ENCODE data around the gene TBXAS1. TPM values are rescaled to one million over a fixed set of nuclear protein-coding genes. Genes with fewer than 3 reads are reported as not detected.

The TBXAS1 gene
- total RNA-seq, 1 experiment from 2014 or later = not detected

DNA sequence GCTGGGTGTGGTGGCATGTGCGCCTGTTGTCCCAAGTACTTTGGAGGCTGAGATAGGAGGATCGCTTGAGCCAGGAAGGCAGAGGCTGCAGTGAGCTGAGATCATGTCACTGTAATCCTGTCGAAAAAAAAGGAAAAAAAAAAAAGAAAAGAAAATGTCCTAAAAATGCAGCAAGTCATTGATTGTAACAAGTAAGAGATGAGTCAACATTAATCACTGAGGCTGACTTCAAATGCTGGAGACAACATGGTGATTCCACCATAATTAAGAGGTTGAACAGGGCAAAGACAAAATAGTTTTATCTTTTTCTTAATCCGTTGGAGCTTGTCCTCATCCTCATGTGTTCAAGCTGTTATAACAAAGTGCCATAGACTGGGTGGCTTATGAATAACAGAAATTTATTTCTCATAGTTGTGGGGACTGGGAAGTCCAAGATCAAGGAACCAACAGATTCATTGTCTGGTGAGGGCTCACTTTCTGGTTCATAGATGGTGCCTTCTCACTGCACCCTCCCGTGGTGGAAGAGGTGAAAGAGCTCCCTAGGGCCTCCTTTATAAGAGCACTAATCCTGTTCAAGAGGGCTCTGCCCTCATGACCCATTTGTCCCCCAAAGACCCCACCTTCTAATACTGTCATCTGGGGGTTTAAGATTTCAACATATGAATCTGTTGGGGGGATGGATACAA is 60.3 kb downstream of the TBXAS1 start:
- H3K4me1 ChIP-seq (ENCODE audit: low read length) = no peaks in the 10 kb centered on the region
- H3K4me2 ChIP-seq (ENCODE audit: low read depth, low read length, poor library complexity, severe bottlenecking) = no peak overlapping the region
- H3K9ac ChIP-seq (ENCODE audit: low read length) = no peak overlapping the region
- no peaks in the 10 kb centered on the region for H3K36me3 ChIP-seq (ENCODE audit: insufficient read depth, low read length)
- no peaks in the 10 kb centered on the region for H3K9me3 ChIP-seq (ENCODE audit: low read length)
- H3K27me3 ChIP-seq (ENCODE audit: low read length) = no peaks in the 10 kb centered on the region
- no peak overlapping the region for H3K27ac ChIP-seq (ENCODE audit: low read length)
- no peaks in the 10 kb centered on the region for H4K20me1 ChIP-seq (ENCODE audit: insufficient read depth, low read depth, low read length)
- H3K79me2 ChIP-seq (ENCODE audit: low read length) = no peaks in the 10 kb centered on the region
- H3K9me2 ChIP-seq (replicated peaks; ENCODE audit: insufficient read depth, low read length) = no peaks in the 10 kb centered on the region
- H3K4me3 ChIP-seq (ENCODE audit: low read length) = no peak overlapping the region
- H2AFZ ChIP-seq (ENCODE audit: low read length) = no peak overlapping the region
- DNase-seq = peak; percentile 40

DNA sequence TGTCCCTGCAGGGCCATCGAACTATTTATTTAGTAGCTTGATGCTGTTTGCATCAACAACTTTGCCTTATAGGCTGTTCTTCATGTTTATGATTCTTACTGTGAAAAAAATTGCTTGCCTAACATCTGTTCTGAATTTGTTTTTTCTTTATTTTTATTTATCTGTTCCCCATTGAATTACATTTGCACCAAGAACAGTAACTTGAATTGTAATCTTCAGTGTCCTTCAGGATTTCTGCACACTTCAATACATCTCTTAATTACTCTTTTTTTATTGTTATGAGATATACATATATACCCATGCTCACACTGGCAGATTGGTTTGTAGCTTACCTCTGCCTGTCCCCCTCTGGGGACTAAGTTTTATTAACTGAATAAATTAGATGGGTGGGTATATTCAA is 64.4 kb downstream of the TBXAS1 start:
- H3K9me3 ChIP-seq (ENCODE audit: low read length) = no peaks in the 10 kb centered on the region
- H3K27ac ChIP-seq (ENCODE audit: low read length) = no peak overlapping the region
- H3K4me2 ChIP-seq (ENCODE audit: low read depth, low read length, poor library complexity, severe bottlenecking) = no peak overlapping the region
- H3K9ac ChIP-seq (ENCODE audit: low read length) = no peak overlapping the region
- H3K27me3 ChIP-seq (ENCODE audit: low read length) = no peaks in the 10 kb centered on the region
- H2AFZ ChIP-seq (ENCODE audit: low read length) = no peak overlapping the region
- no peak for DNase-seq
- H3K36me3 ChIP-seq (ENCODE audit: insufficient read depth, low read length) = no peaks in the 10 kb centered on the region
- no peaks in the 10 kb centered on the region for H3K9me2 ChIP-seq (replicated peaks; ENCODE audit: insufficient read depth, low read length)
- H4K20me1 ChIP-seq (ENCODE audit: insufficient read depth, low read depth, low read length) = no peaks in the 10 kb centered on the region
- H3K4me1 ChIP-seq (ENCODE audit: low read length) = peaks cover under 1% of the 10 kb centered on the region; the same call in 1 of the 2 replicates
- no peaks in the 10 kb centered on the region for H3K79me2 ChIP-seq (ENCODE audit: low read length)
- H3K4me3 ChIP-seq (ENCODE audit: low read length) = no peak overlapping the region

DNA sequence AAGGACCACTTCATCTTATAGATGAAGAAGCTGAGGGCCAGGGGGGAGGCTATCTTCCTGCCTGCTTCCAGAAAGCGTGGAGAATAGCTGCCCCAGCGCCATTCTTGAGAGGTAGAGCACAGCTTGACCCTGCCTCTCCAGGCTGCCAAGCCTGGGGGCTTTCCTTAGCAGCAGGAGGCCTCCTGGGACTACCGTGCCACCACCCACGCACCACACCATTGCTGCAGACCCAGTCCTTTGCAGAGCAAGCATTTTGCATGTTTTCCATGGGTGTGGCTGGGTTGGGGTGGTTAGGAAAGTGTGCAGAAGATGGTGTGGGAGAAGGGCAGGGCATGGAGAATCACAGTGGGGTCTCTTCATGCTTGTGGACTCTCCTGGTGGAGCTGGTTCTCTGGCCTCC is 64.9 kb downstream of the TBXAS1 start:
- Histone ChIP-seq H3K9me2 (replicated peaks; ENCODE audit: insufficient read depth, low read length) (no peaks in the 10 kb centered on the region), H3K36me3 (ENCODE audit: insufficient read depth, low read length) (no peaks in the 10 kb centered on the region), H2AFZ (ENCODE audit: low read length) (no peak overlapping the region), H3K9ac (ENCODE audit: low read length) (no peak overlapping the region), H3K9me3 (ENCODE audit: low read length) (no peaks in the 10 kb centered on the region), H3K27ac (ENCODE audit: low read length) (no peak overlapping the region), H3K27me3 (ENCODE audit: low read length) (no peaks in the 10 kb centered on the region), H3K4me2 (ENCODE audit: low read depth, low read length, poor library complexity, severe bottlenecking) (no peak overlapping the region), H3K4me1 (ENCODE audit: low read length) (peaks cover 6% of the 10 kb centered on the region), H4K20me1 (ENCODE audit: insufficient read depth, low read depth, low read length) (no peaks in the 10 kb centered on the region), H3K79me2 (ENCODE audit: low read length) (no peaks in the 10 kb centered on the region), H3K4me3 (ENCODE audit: low read length) (no peak overlapping the region)
- no peak for DNase-seq

GRCh38 chr7:139895141-139895829 is 66.2 kb downstream of the TBXAS1 start:
- H3K27me3 ChIP-seq (ENCODE audit: low read length) = no peaks in the 10 kb centered on the region
- no peaks in the 10 kb centered on the region for H3K79me2 ChIP-seq (ENCODE audit: low read length)

GRCh38 chr7:139896288-139896687 is 67.2 kb downstream of the TBXAS1 start:
- peaks cover 20% of the 10 kb centered on the region for H3K4me1 ChIP-seq (ENCODE audit: low read length)
- H3K79me2 ChIP-seq (ENCODE audit: low read length) = no peaks in the 10 kb centered on the region
- no peaks in the 10 kb centered on the region for H4K20me1 ChIP-seq (ENCODE audit: insufficient read depth, low read depth, low read length)
- H2AFZ ChIP-seq (ENCODE audit: low read length) = no peak overlapping the region
- no peak overlapping the region for H3K4me3 ChIP-seq (ENCODE audit: low read length)
- H3K9me3 ChIP-seq (ENCODE audit: low read length) = no peaks in the 10 kb centered on the region
- DNase-seq = no peak
- H3K36me3 ChIP-seq (ENCODE audit: insufficient read depth, low read length) = no peaks in the 10 kb centered on the region
- H3K27me3 ChIP-seq (ENCODE audit: low read length) = no peaks in the 10 kb centered on the region
- no peak overlapping the region for H3K27ac ChIP-seq (ENCODE audit: low read length)
- H3K9me2 ChIP-seq (replicated peaks; ENCODE audit: insufficient read depth, low read length) = no peaks in the 10 kb centered on the region
- H3K4me2 ChIP-seq (ENCODE audit: low read depth, low read length, poor library complexity, severe bottlenecking) = no peak overlapping the region
- H3K9ac ChIP-seq (ENCODE audit: low read length) = no peak overlapping the region

More at GRCh38 chr7:139895141-139895829, 66.2 kb downstream of the TBXAS1 start:
- Histone ChIP-seq H2AFZ (ENCODE audit: low read length) (no peak overlapping the region), H3K36me3 (ENCODE audit: insufficient read depth, low read length) (no peaks in the 10 kb centered on the region), H3K27ac (ENCODE audit: low read length) (no peak overlapping the region), H4K20me1 (ENCODE audit: insufficient read depth, low read depth, low read length) (no peaks in the 10 kb centered on the region), H3K9me2 (replicated peaks; ENCODE audit: insufficient read depth, low read length) (no peaks in the 10 kb centered on the region), H3K9ac (ENCODE audit: low read length) (no peak overlapping the region), H3K4me3 (ENCODE audit: low read length) (no peak overlapping the region), H3K4me2 (ENCODE audit: low read depth, low read length, poor library complexity, severe bottlenecking) (no peak overlapping the region), H3K9me3 (ENCODE audit: low read length) (no peaks in the 10 kb centered on the region), H3K4me1 (ENCODE audit: low read length) (peaks cover 17% of the 10 kb centered on the region)
- no peak for DNase-seq

DNA sequence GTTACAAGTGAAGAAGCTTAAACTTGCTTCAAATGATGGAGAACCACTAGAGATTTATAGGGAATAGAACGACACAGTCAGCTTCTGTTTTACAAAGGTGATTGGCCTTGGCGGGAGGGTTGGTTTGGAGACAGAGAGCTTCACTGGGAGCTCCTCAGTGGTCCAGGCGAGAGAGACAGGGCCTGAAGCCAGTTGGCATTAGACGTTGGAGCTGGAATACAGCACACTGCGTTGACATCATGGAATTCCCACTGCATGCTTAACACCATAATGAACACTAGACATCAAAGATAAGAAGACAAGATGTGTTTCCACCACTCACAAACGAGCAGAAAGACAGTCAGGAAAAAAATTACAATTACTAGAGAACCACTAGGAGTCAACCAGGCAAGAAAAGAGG is 67.8 kb downstream of the TBXAS1 start:
- Histone ChIP-seq H3K9me2 (replicated peaks; ENCODE audit: insufficient read depth, low read length) (no peaks in the 10 kb centered on the region), H3K27ac (ENCODE audit: low read length) (no peak overlapping the region), H3K4me2 (ENCODE audit: low read depth, low read length, poor library complexity, severe bottlenecking) (no peak overlapping the region), H2AFZ (ENCODE audit: low read length) (no peak overlapping the region), H3K9ac (ENCODE audit: low read length) (no peak overlapping the region), H3K9me3 (ENCODE audit: low read length) (no peaks in the 10 kb centered on the region), H3K36me3 (ENCODE audit: insufficient read depth, low read length) (no peaks in the 10 kb centered on the region), H3K4me1 (ENCODE audit: low read length) (peaks cover 24% of the 10 kb centered on the region), H4K20me1 (ENCODE audit: insufficient read depth, low read depth, low read length) (no peaks in the 10 kb centered on the region), H3K4me3 (ENCODE audit: low read length) (no peak overlapping the region), H3K27me3 (ENCODE audit: low read length) (no peaks in the 10 kb centered on the region), H3K79me2 (ENCODE audit: low read length) (no peaks in the 10 kb centered on the region)
- no peak for DNase-seq

DNA sequence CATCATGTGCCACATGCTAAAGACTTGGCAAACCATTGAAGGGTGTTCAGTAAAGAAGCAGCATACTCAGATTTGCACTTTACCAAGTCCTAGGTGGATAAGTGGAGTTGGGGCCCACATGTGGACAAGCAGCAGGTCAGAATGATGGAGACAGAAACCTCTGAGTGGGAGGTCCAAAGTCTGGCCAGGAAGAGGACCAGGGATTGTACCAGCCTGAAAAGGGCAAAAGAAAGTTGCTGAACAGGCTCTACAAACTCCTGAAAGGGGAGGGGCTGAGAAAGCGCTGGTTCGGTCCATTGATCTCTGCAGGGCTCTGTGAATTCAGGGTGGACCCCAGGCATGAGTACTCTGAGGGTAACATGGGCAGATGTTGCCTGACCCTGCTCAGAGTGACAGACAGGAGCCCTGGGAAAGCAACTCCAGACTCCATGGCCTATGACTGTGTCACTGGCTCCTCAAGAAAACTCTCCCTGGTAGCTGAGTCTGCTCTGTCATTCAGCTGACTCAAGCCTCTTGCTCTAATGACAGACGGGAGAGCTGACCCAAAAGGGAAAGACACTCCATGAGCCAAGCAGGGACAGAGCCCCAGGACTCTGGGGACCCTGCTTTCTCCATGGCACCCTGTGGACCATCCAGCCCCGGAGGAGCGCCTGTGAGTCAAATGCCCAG is 68.5 kb downstream of the TBXAS1 start:
- Histone ChIP-seq H3K79me2 (ENCODE audit: low read length) (no peaks in the 10 kb centered on the region), H3K4me3 (ENCODE audit: low read length) (no peak overlapping the region), H3K27ac (ENCODE audit: low read length) (no peak overlapping the region), H3K4me2 (ENCODE audit: low read depth, low read length, poor library complexity, severe bottlenecking) (no peak overlapping the region), H3K4me1 (ENCODE audit: low read length) (peaks cover 24% of the 10 kb centered on the region), H3K27me3 (ENCODE audit: low read length) (no peaks in the 10 kb centered on the region), H3K9ac (ENCODE audit: low read length) (no peak overlapping the region), H3K9me3 (ENCODE audit: low read length) (no peaks in the 10 kb centered on the region), H3K36me3 (ENCODE audit: insufficient read depth, low read length) (no peaks in the 10 kb centered on the region), H3K9me2 (replicated peaks; ENCODE audit: insufficient read depth, low read length) (no peaks in the 10 kb centered on the region), H4K20me1 (ENCODE audit: insufficient read depth, low read depth, low read length) (no peaks in the 10 kb centered on the region), H2AFZ (ENCODE audit: low read length) (no peak overlapping the region)
- no peak for DNase-seq

- DNase-seq = no peak
- H3K4me3 ChIP-seq (ENCODE audit: low read length) = no peak overlapping the region
- H2AFZ ChIP-seq (ENCODE audit: low read length) = no peak overlapping the region
- no peak overlapping the region for H3K9ac ChIP-seq (ENCODE audit: low read length)
- H3K36me3 ChIP-seq (ENCODE audit: insufficient read depth, low read length) = no peaks in the 10 kb centered on the region
- no peak overlapping the region for H3K27ac ChIP-seq (ENCODE audit: low read length)
- peak overlapping the region; percentile 24 for H3K4me2 ChIP-seq (ENCODE audit: low read depth, low read length, poor library complexity, severe bottlenecking)
- H3K9me3 ChIP-seq (ENCODE audit: low read length) = no peaks in the 10 kb centered on the region
- H3K79me2 ChIP-seq (ENCODE audit: low read length) = no peaks in the 10 kb centered on the region
- H3K9me2 ChIP-seq (replicated peaks; ENCODE audit: insufficient read depth, low read length) = no peaks in the 10 kb centered on the region
- H4K20me1 ChIP-seq (ENCODE audit: insufficient read depth, low read depth, low read length) = no peaks in the 10 kb centered on the region
- H3K4me1 ChIP-seq (ENCODE audit: low read length) = peaks cover 24% of the 10 kb centered on the region
- no peaks in the 10 kb centered on the region for H3K27me3 ChIP-seq (ENCODE audit: low read length)
Observed at GRCh38 chr7:139898483-139898882, 69.4 kb downstream of the TBXAS1 start.

All from Karpas-422 (cell line).